Mucosa of descending colon (tissue), 3 donors: ENCODE data around the gene UBE2L5. TPM values are rescaled to one million over a fixed set of nuclear protein-coding genes. Genes with fewer than 3 reads are reported as not detected.
A peak's percentile ranks its signal among the peaks of the same experiment; 100 is the strongest.

Experiments used
- ATAC-seq: fragments of 200-7000 bp; cut with Tn5 transposase; one replicate; pipeline ENCODE4 v1.9.1; 2020; ENCODE audit warnings: mild to moderate bottlenecking, moderate library complexity
- DNase-seq, 3 donors: peaks; one replicate each; pipeline ENCODE4 v3.0.0-alpha.2; 2020
- H3K36me3 ChIP-seq: fragments of 200-600 bp; one replicate; pipeline ENCODE4 v1.8.0; 2021; ENCODE audit warnings: low read depth, mild to moderate bottlenecking
- H3K4me1 ChIP-seq: fragments of 200-600 bp; one replicate; pipeline ENCODE4 v1.8.0; 2021; ENCODE audit warnings: low read depth, mild to moderate bottlenecking
- H3K4me3 ChIP-seq: fragments of 200-600 bp; one replicate; pipeline ENCODE4 v1.8.0; 2021; ENCODE audit warnings: mild to moderate bottlenecking
- H3K9me3 ChIP-seq: fragments of 200-600 bp; one replicate; pipeline ENCODE4 v1.8.0; 2021; ENCODE audit warnings: mild to moderate bottlenecking
- intact Hi-C, 2 donors: fragments of 100-400 bp; cut with DNase I in 1 of 2; cut with micrococcal nuclease in 1 of 2; formaldehyde crosslinking; loops; one replicate each; pipeline versions ENCODE4 v1.11.0 to v1.11.1; 2022; cut with DNase I, micrococcal nuclease
- total RNA-seq, 3 donors: library from RNA; stranded (reverse); fragmentation: NEBNext Ultra II Directional in 2 of 3; extraction: Animal tissue kit (Norgen Biotek cat#: 25700) in 2 of 3; gene quantifications; one replicate each; pipeline versions ENCODE4 v1.2.1 to v1.2.4, GENCODE V29; 2021 to 2023
- TF ChIP-seq, protein P1 (sequence below): fragments of 200-600 bp; IDR thresholded peaks from one replicate; pipeline ENCODE4 v1.8.0; 2022; ENCODE audit warnings: antibody characterized with exemption, mild to moderate bottlenecking
- donor health status: DM: no; HTN: no; CAD: no; lungs with moderate emphysema.
- donor health status: DM: no; HTN: no; CAD: no.
- donor health status: DM: no; HTN: yes; CAD: no.

UBE2L5 gene
- total RNA-seq, 3 donors from 2014 or later, result not detected

DNA sequence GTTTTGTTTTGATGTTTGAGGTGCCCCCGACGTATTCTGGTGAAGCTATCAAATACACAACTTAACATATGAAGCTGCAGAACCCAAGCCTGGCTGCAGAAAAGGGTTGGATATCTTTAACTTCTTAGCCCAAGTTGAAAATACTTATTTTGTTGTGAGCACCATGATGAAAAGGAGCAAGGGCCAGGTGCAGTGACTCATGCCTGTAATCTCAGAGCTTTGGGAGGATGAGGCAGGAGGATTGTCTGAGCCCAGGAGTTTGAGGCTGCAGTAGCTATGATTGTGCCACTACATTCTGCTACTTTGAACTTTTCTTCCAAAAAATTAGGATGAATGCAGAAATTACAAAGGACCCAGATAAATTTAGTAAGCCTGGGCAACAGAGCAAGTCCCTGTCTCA lies 44.1 kb upstream of the UBE2L5 start:
- ATAC-seq, result no peak
- intact Hi-C loops, result no loop called here
- no peaks in the 10 kb centered on the region for H3K36me3 ChIP-seq
- no peak for DNase-seq
- no peaks in the 10 kb centered on the region for H3K9me3 ChIP-seq
- TF ChIP-seq, protein P1, sequence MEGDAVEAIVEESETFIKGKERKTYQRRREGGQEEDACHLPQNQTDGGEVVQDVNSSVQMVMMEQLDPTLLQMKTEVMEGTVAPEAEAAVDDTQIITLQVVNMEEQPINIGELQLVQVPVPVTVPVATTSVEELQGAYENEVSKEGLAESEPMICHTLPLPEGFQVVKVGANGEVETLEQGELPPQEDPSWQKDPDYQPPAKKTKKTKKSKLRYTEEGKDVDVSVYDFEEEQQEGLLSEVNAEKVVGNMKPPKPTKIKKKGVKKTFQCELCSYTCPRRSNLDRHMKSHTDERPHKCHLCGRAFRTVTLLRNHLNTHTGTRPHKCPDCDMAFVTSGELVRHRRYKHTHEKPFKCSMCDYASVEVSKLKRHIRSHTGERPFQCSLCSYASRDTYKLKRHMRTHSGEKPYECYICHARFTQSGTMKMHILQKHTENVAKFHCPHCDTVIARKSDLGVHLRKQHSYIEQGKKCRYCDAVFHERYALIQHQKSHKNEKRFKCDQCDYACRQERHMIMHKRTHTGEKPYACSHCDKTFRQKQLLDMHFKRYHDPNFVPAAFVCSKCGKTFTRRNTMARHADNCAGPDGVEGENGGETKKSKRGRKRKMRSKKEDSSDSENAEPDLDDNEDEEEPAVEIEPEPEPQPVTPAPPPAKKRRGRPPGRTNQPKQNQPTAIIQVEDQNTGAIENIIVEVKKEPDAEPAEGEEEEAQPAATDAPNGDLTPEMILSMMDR, result no peak
- H3K4me1 ChIP-seq, result peaks cover 3% of the 10 kb centered on the region
- no peak overlapping the region for H3K4me3 ChIP-seq

DNA sequence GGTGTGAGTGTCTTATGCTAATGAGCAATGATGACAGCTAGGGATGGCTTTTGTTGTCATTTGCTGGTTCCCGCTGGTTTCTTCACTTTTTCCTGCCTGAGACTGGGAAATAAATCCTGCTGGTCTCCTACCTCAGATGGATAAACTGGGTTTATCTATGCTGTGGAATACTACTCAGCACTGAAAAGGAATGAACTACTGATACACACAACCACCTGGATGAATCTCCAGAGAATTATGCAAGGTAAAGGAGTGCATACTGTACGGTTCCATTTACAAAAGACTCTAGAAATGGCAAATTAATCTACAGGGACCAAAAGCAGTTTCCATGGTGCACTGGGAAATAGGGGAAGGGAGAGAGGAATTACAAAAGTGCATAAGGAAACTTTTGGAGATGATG lies 41.2 kb upstream of the UBE2L5 start:
- intact Hi-C loops, result no loop called here
- TF ChIP-seq, protein P1, result no peak
- DNase-seq (no peak), ATAC-seq (no peak)
- Histone ChIP-seq H3K4me3 (no peak overlapping the region), H3K9me3 (no peaks in the 10 kb centered on the region), H3K4me1 (no peaks in the 10 kb centered on the region), H3K36me3 (no peaks in the 10 kb centered on the region)

DNA sequence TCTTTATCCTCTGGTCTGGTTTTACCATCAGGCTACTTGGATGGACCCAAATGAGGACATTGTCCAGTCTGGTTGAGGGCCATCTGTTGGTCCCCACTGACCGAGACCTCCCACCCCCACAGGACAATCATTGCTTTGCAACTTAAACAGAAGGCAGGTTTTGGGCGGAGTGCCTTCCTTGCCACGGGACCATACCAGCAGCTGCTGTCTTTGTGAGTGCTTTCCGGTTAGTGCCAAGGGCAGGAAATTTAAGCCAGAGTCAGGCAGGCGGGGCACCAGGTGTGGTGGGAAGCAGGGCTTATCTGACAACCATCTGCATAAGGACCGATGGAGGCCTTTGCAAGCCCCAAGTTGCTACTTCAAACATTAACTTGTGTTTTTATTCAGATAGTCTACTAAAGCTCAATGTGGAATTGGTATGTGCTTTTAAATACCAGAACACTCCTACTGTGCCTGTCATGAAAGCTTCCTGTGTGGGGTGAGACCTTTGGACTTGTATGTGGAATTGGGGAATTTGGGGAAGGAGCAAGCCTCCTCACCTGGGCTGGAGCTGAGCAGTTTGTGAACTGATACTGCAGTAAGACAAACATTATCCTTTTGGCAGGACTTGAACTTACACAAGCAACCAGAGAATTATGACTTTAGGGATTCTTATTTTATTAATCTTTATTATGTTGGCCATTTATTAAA lies 39.3 kb upstream of the UBE2L5 start:
- no peaks in the 10 kb centered on the region for H3K9me3 ChIP-seq
- no peaks in the 10 kb centered on the region for H3K4me1 ChIP-seq
- TF ChIP-seq, protein P1, result no peak
- no peaks in the 10 kb centered on the region for H3K36me3 ChIP-seq
- peak; percentile 90 for ATAC-seq
- peak in 1 of 3 donors; percentile 52 for DNase-seq
- intact Hi-C loops, result no loop called here
- no peak overlapping the region for H3K4me3 ChIP-seq

DNA sequence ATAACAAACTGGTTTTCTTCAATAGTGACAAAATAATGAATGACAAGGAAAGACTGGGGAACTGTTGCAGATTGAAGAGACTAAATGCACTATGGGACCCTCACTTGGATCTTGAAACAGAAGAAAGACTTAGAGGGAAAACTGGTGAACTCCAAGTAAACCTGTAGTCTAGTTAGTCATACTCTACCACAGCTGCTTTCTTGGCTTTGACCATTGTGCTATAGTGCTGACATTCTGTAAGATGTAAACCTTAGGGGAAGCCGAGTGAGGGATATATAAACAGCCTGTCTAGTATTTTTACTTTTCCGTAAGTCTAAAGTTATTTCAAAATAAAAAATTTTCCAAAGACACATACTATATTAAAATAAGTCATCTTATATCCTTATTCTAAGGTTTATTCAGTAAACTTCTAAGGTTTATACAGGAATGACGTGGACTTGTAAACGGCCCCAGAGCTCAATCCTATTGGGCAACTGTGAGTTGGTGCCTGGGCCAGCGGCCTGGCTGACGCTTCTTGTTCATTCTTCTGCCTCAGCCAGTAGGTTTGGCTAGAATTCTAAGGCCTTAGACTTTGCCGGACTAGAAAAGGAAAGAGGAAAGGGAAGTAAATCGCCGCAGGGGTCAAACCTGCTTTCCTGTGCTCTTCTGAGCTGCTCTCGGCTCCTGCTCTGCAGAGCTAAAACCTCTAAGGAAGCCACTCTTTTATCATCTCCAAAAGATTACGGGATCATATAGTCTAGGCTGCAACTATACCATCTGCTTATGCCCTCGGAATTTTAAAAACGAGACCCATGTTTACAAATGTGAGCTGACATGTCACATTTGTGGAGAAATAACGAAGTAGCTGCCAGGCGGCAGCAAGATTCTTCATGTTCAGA lies 33.6 kb upstream of the UBE2L5 start:
- no peak for DNase-seq
- ATAC-seq, result peak; percentile 27
- Histone ChIP-seq H3K9me3 (no peaks in the 10 kb centered on the region), H3K4me3 (no peak overlapping the region), H3K4me1 (no peaks in the 10 kb centered on the region), H3K36me3 (no peaks in the 10 kb centered on the region)
- TF ChIP-seq, protein P1, result no peak
- intact Hi-C loops, result no loop called here

DNA sequence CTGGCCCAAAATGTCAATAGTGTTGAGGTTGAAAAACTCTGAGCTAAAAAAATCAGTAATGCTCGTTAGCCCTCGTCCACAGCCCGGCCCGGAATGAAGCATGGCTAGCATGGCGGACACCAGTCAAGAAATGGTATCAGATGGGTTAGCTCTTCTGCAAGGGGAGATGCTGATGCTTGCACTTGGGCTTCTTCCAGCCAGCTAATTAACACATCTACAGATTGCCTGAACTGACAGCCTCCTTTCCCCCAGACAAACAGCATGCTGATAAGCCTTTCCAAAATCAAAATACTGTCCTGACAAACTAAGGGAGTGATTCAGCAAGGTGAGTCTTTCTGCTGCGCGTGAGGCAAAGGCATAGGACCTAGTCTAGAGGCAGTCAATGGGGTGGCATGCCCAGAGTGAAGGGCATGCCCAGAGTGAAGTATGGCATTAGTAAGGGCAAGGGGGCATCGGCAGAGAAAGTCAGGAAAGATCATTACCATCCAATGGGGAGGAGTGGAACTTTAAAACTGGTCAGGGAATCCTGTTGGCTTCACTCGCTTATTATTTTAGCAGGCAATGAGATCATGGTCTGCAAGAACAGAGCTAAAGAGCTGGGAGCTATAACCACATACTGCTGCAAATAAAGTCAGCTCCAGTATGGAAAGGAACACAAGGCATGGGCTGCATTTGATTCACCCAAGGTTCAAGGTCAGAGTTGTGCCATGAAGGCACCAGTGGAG lies 30.2 kb upstream of the UBE2L5 start:
- TF ChIP-seq, protein P1, result no peak
- no peak for ATAC-seq

More for the DNA sequence above, 30.2 kb upstream of the UBE2L5 start:
- DNase-seq, result no peak
- intact Hi-C loops, result no loop called here
- Histone ChIP-seq H3K9me3 (no peaks in the 10 kb centered on the region), H3K36me3 (no peaks in the 10 kb centered on the region), H3K4me3 (no peak overlapping the region), H3K4me1 (peaks cover 4% of the 10 kb centered on the region)
